Hematopoietic multipotent progenitor cell treated with erythropoietin and hydrocortisone succinate and interleukin-3 and kit ligand, for 15 days (in vitro differentiated cells): ENCODE data around the gene KRTAP10-12.

Experiments
- DNase-seq: peaks from one replicate; pipeline ENCODE4 v3.0.0-alpha.2; 2015; ENCODE audit warnings: low spot score

The KRTAP10-12 gene

GRCh38 chr21:44699502-44700001 lies 2.6 kb downstream of the KRTAP10-12 start:
- DNase-seq: no peak

GRCh38 chr21:44700101-44701022 lies 3.4 kb downstream of the KRTAP10-12 start:
- no peak for DNase-seq

- DNase-seq: no peak
Measured at GRCh38 chr21:44701023-44701400, 4.0 kb downstream of the KRTAP10-12 start.

- no peak for DNase-seq
Measured at GRCh38 chr21:44701541-44701940, 4.6 kb downstream of the KRTAP10-12 start.

- no peak for DNase-seq
Measured at GRCh38 chr21:44702111-44702972, 5.4 kb downstream of the KRTAP10-12 start.

GRCh38 chr21:44702973-44703730 lies 6.2 kb downstream of the KRTAP10-12 start:
- DNase-seq: no peak

- DNase-seq: no peak
Measured at GRCh38 chr21:44703731-44704635, 7.0 kb downstream of the KRTAP10-12 start.

- no peak for DNase-seq
Measured at GRCh38 chr21:44704636-44705001, 7.6 kb downstream of the KRTAP10-12 start.

GRCh38 chr21:44706026-44706705 lies 9.2 kb downstream of the KRTAP10-12 start:
- DNase-seq: no peak

- DNase-seq: no peak
Measured at GRCh38 chr21:44706706-44707581, 10.0 kb downstream of the KRTAP10-12 start.

- DNase-seq: no peak
Measured at GRCh38 chr21:44708213-44708865, 11.4 kb downstream of the KRTAP10-12 start.

GRCh38 chr21:44708866-44709425 lies 12.0 kb downstream of the KRTAP10-12 start:
- no peak for DNase-seq

GRCh38 chr21:44709426-44710293 lies 12.7 kb downstream of the KRTAP10-12 start:
- DNase-seq: no peak

- DNase-seq: no peak
Measured at GRCh38 chr21:44710294-44710665, 13.3 kb downstream of the KRTAP10-12 start.

- no peak for DNase-seq
Measured at GRCh38 chr21:44710756-44711326, 13.9 kb downstream of the KRTAP10-12 start.

GRCh38 chr21:44711327-44712202 lies 14.6 kb downstream of the KRTAP10-12 start, which contains the start of gene TSPEAR:
Gene TSPEAR (minus strand): TSS chr21:44711572. CDS start chr21:44711514, 58 bp downstream.
- no peak for DNase-seq
